Upper lobe of left lung (tissue), 4 donors: Measurements from ENCODE around the gene ACTRT3.

Experiments used
- EP300 ChIP-seq, 4 donors: sonication (generic); formaldehyde crosslinking; IDR thresholded peaks; one replicate each; pipeline ENCODE4 v1.5.1; 2017; ENCODE audit warnings: antibody characterized with exemption in 4 of 4, control low read depth in 2 of 4
- POLR2A ChIP-seq, 4 donors: fragments of 450-650 bp; IDR thresholded peaks; one replicate each; pipeline ENCODE4 v1.5.1; 2016 to 2017; ENCODE audit warnings: antibody characterized with exemption in 4 of 4, mild to moderate bottlenecking in 2 of 4
- POLR2AphosphoS5 ChIP-seq, 2 donors: sonication (generic); formaldehyde crosslinking; IDR thresholded peaks; one replicate each; pipeline ENCODE4 v1.5.1; 2017; ENCODE audit warnings: antibody characterized with exemption in 2 of 2
- TF ChIP-seq, protein P1 (sequence below), 6 experiments: fragments of 450-650 bp in 4 of 6; fragments of 200-600 bp in 2 of 6; sonication (generic) in 2 of 6; IDR thresholded peaks; one replicate each; pipeline ENCODE4 v1.5.1; 2016 to 2019; ENCODE audit warnings: antibody characterized with exemption in 6 of 6

DNA sequence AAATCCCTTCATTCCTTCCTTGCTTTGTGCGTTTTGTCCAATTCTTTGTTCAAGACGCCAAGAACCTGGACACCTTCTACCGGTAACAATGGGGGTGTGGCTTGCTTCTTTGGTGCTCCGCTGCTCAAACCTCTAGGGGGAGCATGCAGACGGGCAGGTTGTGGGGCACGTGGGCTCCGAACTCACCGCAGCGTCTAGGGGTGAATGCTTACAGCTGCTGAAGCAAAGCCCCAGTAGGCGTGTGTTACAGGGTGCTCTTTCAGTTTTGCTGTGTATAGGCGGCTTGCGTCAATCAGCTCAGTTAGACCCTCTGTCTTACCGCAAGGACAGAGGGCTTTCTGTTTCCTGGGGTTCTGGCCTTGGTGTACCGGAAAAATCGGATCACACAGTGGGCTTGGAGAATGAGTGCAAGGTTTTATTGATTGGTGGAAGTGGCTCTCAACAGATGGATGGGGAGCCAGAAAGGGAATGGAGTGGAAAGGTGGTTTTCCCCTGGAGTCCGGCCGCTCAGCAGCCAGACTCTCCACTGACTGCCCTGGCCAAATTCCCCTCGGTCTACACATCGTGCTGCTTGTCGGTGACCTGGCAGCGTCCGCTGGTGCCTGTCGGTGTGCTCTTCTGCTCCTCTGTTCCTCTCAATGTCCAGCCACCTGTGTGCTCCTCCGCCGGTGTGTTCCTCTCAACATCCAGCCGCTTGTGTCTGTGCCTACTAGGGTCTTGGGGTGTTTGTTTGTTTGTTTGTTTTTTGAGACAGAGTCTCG is 44.6 kb upstream of the ACTRT3 start:
- TF ChIP-seq, protein P1, sequence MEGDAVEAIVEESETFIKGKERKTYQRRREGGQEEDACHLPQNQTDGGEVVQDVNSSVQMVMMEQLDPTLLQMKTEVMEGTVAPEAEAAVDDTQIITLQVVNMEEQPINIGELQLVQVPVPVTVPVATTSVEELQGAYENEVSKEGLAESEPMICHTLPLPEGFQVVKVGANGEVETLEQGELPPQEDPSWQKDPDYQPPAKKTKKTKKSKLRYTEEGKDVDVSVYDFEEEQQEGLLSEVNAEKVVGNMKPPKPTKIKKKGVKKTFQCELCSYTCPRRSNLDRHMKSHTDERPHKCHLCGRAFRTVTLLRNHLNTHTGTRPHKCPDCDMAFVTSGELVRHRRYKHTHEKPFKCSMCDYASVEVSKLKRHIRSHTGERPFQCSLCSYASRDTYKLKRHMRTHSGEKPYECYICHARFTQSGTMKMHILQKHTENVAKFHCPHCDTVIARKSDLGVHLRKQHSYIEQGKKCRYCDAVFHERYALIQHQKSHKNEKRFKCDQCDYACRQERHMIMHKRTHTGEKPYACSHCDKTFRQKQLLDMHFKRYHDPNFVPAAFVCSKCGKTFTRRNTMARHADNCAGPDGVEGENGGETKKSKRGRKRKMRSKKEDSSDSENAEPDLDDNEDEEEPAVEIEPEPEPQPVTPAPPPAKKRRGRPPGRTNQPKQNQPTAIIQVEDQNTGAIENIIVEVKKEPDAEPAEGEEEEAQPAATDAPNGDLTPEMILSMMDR (IDR thresholded peaks at IDR 0.05) = peak in 4 of 6 experiments; percentile 12 to 44 (median 26)
- TF ChIP-seq POLR2A (IDR thresholded peaks at IDR 0.05) (no peak), POLR2AphosphoS5 (IDR thresholded peaks at IDR 0.05) (no peak), EP300 (IDR thresholded peaks at IDR 0.05) (no peak)
